Activated CD8-positive, alpha-beta memory T cell treated with anti-CD3 and anti-CD28 coated beads, Interleukin-2, amount 10 ng/mL, durations not matched to agents 7 days and 5 days (primary cell): ENCODE data around the gene TP53I11. TPM values are rescaled to one million over a fixed set of nuclear protein-coding genes. Genes with fewer than 3 reads are reported as not detected.

Experiments
- ATAC-seq: fragments of 150-1000 bp; cut with Tn5 transposase; one replicate; pipeline ENCODE4 v1.10.0; 2021; ENCODE audit warnings: moderate library complexity
- CTCF ChIA-PET: fragments of 350-600 bp; sonication (Branson Sonifier 250); formaldehyde crosslinking; loops from one replicate; lab custom pipeline; 2021; ENCODE audit warnings: antibody characterized with exemption; lab: Charles Lee
- DNase-seq: peaks from one replicate; pipeline ENCODE4 v3.0.0-alpha.2; 2020
- H3K27ac Mint-ChIP-seq: one replicate; pipeline ENCODE4 v1.8.0; 2021; ENCODE audit warnings: mild to moderate bottlenecking, mixed read lengths
- H3K27me3 Mint-ChIP-seq: one replicate; pipeline ENCODE4 v1.8.0; 2021; ENCODE audit warnings: mixed read lengths
- H3K36me3 Mint-ChIP-seq: one replicate; pipeline ENCODE4 v1.8.0; 2021; ENCODE audit warnings: mild to moderate bottlenecking, mixed read lengths
- H3K4me1 Mint-ChIP-seq: one replicate; pipeline ENCODE4 v1.8.0; 2021; ENCODE audit warnings: mixed read lengths
- H3K4me3 Mint-ChIP-seq: one replicate; pipeline ENCODE4 v1.8.0; 2021; ENCODE audit warnings: mild to moderate bottlenecking, moderate library complexity, mixed read lengths
- H3K9me3 Mint-ChIP-seq: one replicate; pipeline ENCODE4 v1.8.0; 2022; ENCODE audit warnings: low read depth, mixed read lengths
- total RNA-seq, 2 experiments: library from RNA; stranded (reverse); gene quantifications; one replicate each; pipeline ENCODE4 v1.2.3, GENCODE V29; 2021

The TP53I11 gene
- total RNA-seq, 2 experiments from 2014 or later, result 2.2 to 3.7 TPM

GRCh38 chr11:44987506-44987905, 36.8 kb upstream of the TP53I11 start:
- H3K27me3 Mint-ChIP-seq, result no peaks in the 10 kb centered on the region
- H3K36me3 Mint-ChIP-seq, result no peaks in the 10 kb centered on the region
- no peaks in the 10 kb centered on the region for H3K9me3 Mint-ChIP-seq
- no peak overlapping the region for H3K27ac Mint-ChIP-seq
- CTCF ChIA-PET, result no interaction called here
- no peak for DNase-seq
- H3K4me3 Mint-ChIP-seq, result no peak overlapping the region
- ATAC-seq, result no peak
- H3K4me1 Mint-ChIP-seq, result peaks cover 8% of the 10 kb centered on the region

- ATAC-seq (no peak), DNase-seq (no peak)
- Mint-ChIP-seq H3K27me3 (no peaks in the 10 kb centered on the region), H3K4me3 (no peak overlapping the region), H3K27ac (no peak overlapping the region), H3K9me3 (no peaks in the 10 kb centered on the region), H3K4me1 (peaks cover 8% of the 10 kb centered on the region), H3K36me3 (no peaks in the 10 kb centered on the region)
- CTCF ChIA-PET, result no interaction called here
Observed at GRCh38 chr11:44986315-44986714, 35.6 kb upstream of the TP53I11 start.

GRCh38 chr11:44985721-44986120, 35.0 kb upstream of the TP53I11 start:
- Mint-ChIP-seq H3K27me3 (no peaks in the 10 kb centered on the region), H3K4me3 (no peak overlapping the region), H3K9me3 (no peaks in the 10 kb centered on the region), H3K4me1 (peaks cover 12% of the 10 kb centered on the region), H3K27ac (no peak overlapping the region), H3K36me3 (no peaks in the 10 kb centered on the region)
- CTCF ChIA-PET, result interaction anchor here (0.8 kb wide), 1 partner anchor 50 kb away, joined by 3 read pairs; no protein-coding TSS in a partner anchor
- DNase-seq (no peak), ATAC-seq (no peak)

- H3K9me3 Mint-ChIP-seq, result no peaks in the 10 kb centered on the region
- H3K36me3 Mint-ChIP-seq, result no peaks in the 10 kb centered on the region
- H3K4me3 Mint-ChIP-seq, result no peak overlapping the region
- no peaks in the 10 kb centered on the region for H3K27me3 Mint-ChIP-seq
- DNase-seq, result no peak
- CTCF ChIA-PET, result no interaction called here
- H3K4me1 Mint-ChIP-seq, result peaks cover 23% of the 10 kb centered on the region
- no peak for ATAC-seq
- H3K27ac Mint-ChIP-seq, result no peak overlapping the region
Observed at GRCh38 chr11:44983786-44984185, 33.1 kb upstream of the TP53I11 start.

GRCh38 chr11:44982496-44983062, 31.9 kb upstream of the TP53I11 start:
- Mint-ChIP-seq H3K27ac (no peak overlapping the region), H3K4me3 (no peak overlapping the region), H3K36me3 (no peaks in the 10 kb centered on the region), H3K4me1 (peaks cover 23% of the 10 kb centered on the region), H3K9me3 (no peaks in the 10 kb centered on the region), H3K27me3 (no peaks in the 10 kb centered on the region)
- ATAC-seq (no peak), DNase-seq (no peak)
- CTCF ChIA-PET, result interaction anchor here (1.0 to 2.8 kb wide), 3 partner anchors 17 to 121 kb away, joined by 3 to 16 read pairs (median 6); no protein-coding TSS in a partner anchor

GRCh38 chr11:44980533-44981427, 30.1 kb upstream of the TP53I11 start:
- Mint-ChIP-seq H3K27me3 (no peaks in the 10 kb centered on the region), H3K36me3 (no peaks in the 10 kb centered on the region), H3K4me3 (no peak overlapping the region), H3K4me1 (peaks cover 24% of the 10 kb centered on the region), H3K27ac (no peak overlapping the region), H3K9me3 (no peaks in the 10 kb centered on the region)
- no peak for ATAC-seq
- CTCF ChIA-PET, result interaction anchor here (1.4 to 2.8 kb wide), 3 partner anchors 45 to 123 kb away, joined by 3 to 16 read pairs (median 6); no protein-coding TSS in a partner anchor
- DNase-seq, result no peak

GRCh38 chr11:44979543-44980399, 29.1 kb upstream of the TP53I11 start:
- H3K4me3 Mint-ChIP-seq, result no peak overlapping the region
- no peaks in the 10 kb centered on the region for H3K36me3 Mint-ChIP-seq
- no peaks in the 10 kb centered on the region for H3K27me3 Mint-ChIP-seq
- peaks cover 24% of the 10 kb centered on the region for H3K4me1 Mint-ChIP-seq
- no peaks in the 10 kb centered on the region for H3K9me3 Mint-ChIP-seq
- ATAC-seq, result no peak
- CTCF ChIA-PET, result interaction anchor here (1.3 to 2.8 kb wide), 3 partner anchors 43 to 125 kb away, joined by 3 to 16 read pairs (median 7); no protein-coding TSS in a partner anchor
- H3K27ac Mint-ChIP-seq, result no peak overlapping the region
- DNase-seq, result no peak

- H3K27ac Mint-ChIP-seq, result no peak overlapping the region
- no peaks in the 10 kb centered on the region for H3K36me3 Mint-ChIP-seq
- H3K9me3 Mint-ChIP-seq, result no peaks in the 10 kb centered on the region
- DNase-seq, result no peak
- CTCF ChIA-PET, result interaction anchor here (1.2 to 1.8 kb wide), 4 partner anchors 38 to 126 kb away, joined by 3 to 7 read pairs (median 3); no protein-coding TSS in a partner anchor
- peaks cover 26% of the 10 kb centered on the region for H3K4me1 Mint-ChIP-seq
- H3K27me3 Mint-ChIP-seq, result no peaks in the 10 kb centered on the region
- ATAC-seq, result no peak
- no peak overlapping the region for H3K4me3 Mint-ChIP-seq
Observed at GRCh38 chr11:44978961-44979331, 28.3 kb upstream of the TP53I11 start.

- H3K4me1 Mint-ChIP-seq, result peaks cover 22% of the 10 kb centered on the region
- ATAC-seq (no peak), DNase-seq (no peak)
- H3K27ac Mint-ChIP-seq, result no peak overlapping the region
- CTCF ChIA-PET, result interaction anchor here (1.2 to 1.8 kb wide), 4 partner anchors 38 to 126 kb away, joined by 3 to 7 read pairs (median 3); no protein-coding TSS in a partner anchor
- no peaks in the 10 kb centered on the region for H3K27me3 Mint-ChIP-seq
- no peaks in the 10 kb centered on the region for H3K36me3 Mint-ChIP-seq
- no peak overlapping the region for H3K4me3 Mint-ChIP-seq
- no peaks in the 10 kb centered on the region for H3K9me3 Mint-ChIP-seq
Observed at GRCh38 chr11:44978274-44978960, 27.7 kb upstream of the TP53I11 start.

- H3K4me1 Mint-ChIP-seq, result peaks cover 20% of the 10 kb centered on the region
- DNase-seq (no peak), ATAC-seq (no peak)
- CTCF ChIA-PET, result interaction anchor here (1.3 to 2.0 kb wide), 3 partner anchors 27 to 127 kb away, joined by 3 to 10 read pairs (median 4); partner anchors contain the start of gene TP53I11
- no peak overlapping the region for H3K4me3 Mint-ChIP-seq
- no peak overlapping the region for H3K27ac Mint-ChIP-seq
- H3K9me3 Mint-ChIP-seq, result no peaks in the 10 kb centered on the region
- no peaks in the 10 kb centered on the region for H3K36me3 Mint-ChIP-seq
- no peaks in the 10 kb centered on the region for H3K27me3 Mint-ChIP-seq
Observed at GRCh38 chr11:44977493-44977984, 26.9 kb upstream of the TP53I11 start.

GRCh38 chr11:44976576-44976975, 25.9 kb upstream of the TP53I11 start:
- no peak overlapping the region for H3K27ac Mint-ChIP-seq
- peaks cover 20% of the 10 kb centered on the region for H3K4me1 Mint-ChIP-seq
- no peak for ATAC-seq
- H3K27me3 Mint-ChIP-seq, result no peaks in the 10 kb centered on the region
- CTCF ChIA-PET, result interaction anchor here (0.6 to 2.0 kb wide), 5 partner anchors 22 to 128 kb away, joined by 3 to 10 read pairs (median 5); partner anchors contain the start of gene TP53I11
- no peaks in the 10 kb centered on the region for H3K9me3 Mint-ChIP-seq
- no peaks in the 10 kb centered on the region for H3K36me3 Mint-ChIP-seq
- no peak for DNase-seq
- no peak overlapping the region for H3K4me3 Mint-ChIP-seq

GRCh38 chr11:44974402-44975000, 23.8 kb upstream of the TP53I11 start:
- DNase-seq, result no peak
- Mint-ChIP-seq H3K9me3 (no peaks in the 10 kb centered on the region), H3K4me1 (peaks cover 8% of the 10 kb centered on the region), H3K4me3 (no peak overlapping the region), H3K27ac (no peak overlapping the region), H3K27me3 (no peaks in the 10 kb centered on the region), H3K36me3 (no peaks in the 10 kb centered on the region)
- ATAC-seq, result no peak
- CTCF ChIA-PET, result interaction anchor here (1.8 kb wide), 1 partner anchor 47 kb away, joined by 5 read pairs; no protein-coding TSS in a partner anchor
